K562 (cell line): ENCODE data around the gene LGALS7. TPM values are rescaled to one million over a fixed set of nuclear protein-coding genes. Genes with fewer than 3 reads are reported as not detected.

Experiments
- CTCF ChIP-seq, 3 experiments: IDR thresholded peaks in 2 of 3; conservative IDR thresholded peaks in 1 of 3; 2 replicates each; pipeline ENCODE4 v1.5.1; 2011 to 2012; ENCODE audit warnings: low read length in 3 of 3, mild to moderate bottlenecking in 3 of 3, control low read depth in 2 of 3, improper control_type of control experiment in 1 of 3, inconsistent platforms in 1 of 3, low read depth in 1 of 3, mixed read lengths in 1 of 3, moderate library complexity in 1 of 3; ENCODE audit not compliant: insufficient read depth in 2 of 3
- DEAF1 ChIP-seq: fragments of 450-650 bp; formaldehyde crosslinking; IDR thresholded peaks from 2 replicates; pipeline ENCODE4 v1.4.0; 2020; ENCODE audit warnings: mild to moderate bottlenecking, moderate library complexity
- E2F3 ChIP-seq: fragments of 250-450 bp; sonication (Bioruptor Pico); IDR thresholded peaks from 2 replicates; pipeline ENCODE4 v1.4.0; 2020; ENCODE audit warnings: mild to moderate bottlenecking
- E2F6 ChIP-seq, 2 experiments: IDR thresholded peaks; 2 replicates each; pipeline ENCODE4 v1.6.1; 2011; ENCODE audit warnings: borderline replicate concordance in 1 of 2, control low read depth in 1 of 2, low read depth in 1 of 2, low read length in 1 of 2, mild to moderate bottlenecking in 1 of 2, mixed read lengths in 1 of 2, moderate library complexity in 1 of 2; ENCODE audit not compliant: insufficient read depth in 1 of 2, insufficient read length in 1 of 2, poor library complexity in 1 of 2, severe bottlenecking in 1 of 2; ENCODE audit errors: extremely low read depth in 1 of 2
- FOS ChIP-seq: IDR thresholded peaks from 3 replicates; pipeline ENCODE4 v1.6.1; 2011; ENCODE audit not compliant: insufficient read length; ENCODE audit errors: extremely low read depth
- FOXM1 ChIP-seq, 2 experiments: fragments of 450-650 bp in 1 of 2; sonication (generic) in 1 of 2; formaldehyde crosslinking in 1 of 2; IDR thresholded peaks; 2 replicates each; pipeline versions ENCODE4 v1.6.1 to v1.9.0; 2017 to 2022; ENCODE audit warnings: low read depth in 2 of 2, mild to moderate bottlenecking in 2 of 2, missing genetic modification reagents in 1 of 2, moderate library complexity in 1 of 2
- FOXO4 ChIP-seq: fragments of 450-650 bp; formaldehyde crosslinking; IDR thresholded peaks from 2 replicates; pipeline ENCODE4 v1.4.0; 2020; ENCODE audit warnings: mild to moderate bottlenecking, moderate library complexity
- GATA2 ChIP-seq: sonication (generic); formaldehyde crosslinking; IDR thresholded peaks from 2 replicates; pipeline ENCODE4 v1.4.0; 2020; ENCODE audit warnings: mild to moderate bottlenecking, missing genetic modification reagents
- GTF2A2 ChIP-seq: IDR thresholded peaks from 2 replicates; pipeline ENCODE4 v1.6.1; 2016; ENCODE audit warnings: mild to moderate bottlenecking, missing genetic modification characterization, missing compliant biosample characterization
- MEIS2 ChIP-seq: fragments of 450-650 bp; IDR thresholded peaks from 2 replicates; pipeline ENCODE4 v1.6.1; 2014; ENCODE audit warnings: mild to moderate bottlenecking; ENCODE audit not compliant: partially characterized antibody
- NCOR1 ChIP-seq: fragments of 450-650 bp; IDR thresholded peaks from 2 replicates; pipeline ENCODE4 v1.6.1; 2016; ENCODE audit warnings: mild to moderate bottlenecking, moderate library complexity
- NFXL1 ChIP-seq: fragments of 450-650 bp; formaldehyde crosslinking; IDR thresholded peaks from 2 replicates; pipeline ENCODE4 v1.4.0; 2021; ENCODE audit warnings: mild to moderate bottlenecking
- NRF1 ChIP-seq, 2 experiments: fragments of 450-650 bp; IDR thresholded peaks in 1 of 2; conservative IDR thresholded peaks in 1 of 2; 2 replicates each; pipeline ENCODE4 v1.6.1; 2014; ENCODE audit warnings: mild to moderate bottlenecking in 2 of 2
- PHB2 ChIP-seq: fragments of 450-650 bp; IDR thresholded peaks from 2 replicates; pipeline ENCODE4 v1.6.1; 2017; ENCODE audit warnings: low read depth
- PHF8 ChIP-seq: fragments of 200-600 bp; sonication (generic); IDR thresholded peaks from 2 replicates; pipeline ENCODE4 v1.6.1; 2012; ENCODE audit warnings: mixed run types, mild to moderate bottlenecking, inconsistent platforms, low read length, moderate library complexity, borderline replicate concordance
- POLR2B ChIP-seq: fragments of 450-650 bp; IDR thresholded peaks from 2 replicates; pipeline ENCODE4 v1.6.1; 2018; ENCODE audit warnings: low read depth; ENCODE audit not compliant: partially characterized antibody
- RCOR1 ChIP-seq, 2 experiments: IDR thresholded peaks; 2 replicates each; pipeline ENCODE4 v1.6.1; 2012; ENCODE audit warnings: low read depth in 2 of 2, low read length in 2 of 2, borderline replicate concordance in 1 of 2, improper control_type of control experiment in 1 of 2
- TEAD4 ChIP-seq, 2 experiments: sonication (generic) in 1 of 2; formaldehyde crosslinking in 1 of 2; IDR thresholded peaks; 2 replicates each; pipeline versions ENCODE4 v1.6.1 to v1.8.0; 2012 to 2022; ENCODE audit warnings: borderline replicate concordance in 1 of 2, inconsistent platforms in 1 of 2, low read length in 1 of 2, mild to moderate bottlenecking in 1 of 2, missing genetic modification reagents in 1 of 2
- TRIM28 ChIP-seq: fragments of 450-650 bp; IDR thresholded peaks from 2 replicates; pipeline ENCODE4 v1.6.1; 2017
- ZNF707 ChIP-seq: fragments of 250-450 bp; sonication (Bioruptor Pico); conservative IDR thresholded peaks from 2 replicates; pipeline ENCODE4 v1.8.0; 2022; ENCODE audit warnings: inconsistent platforms, mild to moderate bottlenecking, moderate library complexity
- ZNF75A ChIP-seq: fragments of 450-650 bp; formaldehyde crosslinking; IDR thresholded peaks from 2 replicates; pipeline ENCODE4 v1.4.0; 2020; ENCODE audit warnings: mild to moderate bottlenecking
- polyA plus RNA-seq, 8 experiments: library from polyadenylated mRNA; depleted of rRNA in 4 of 8; stranded (reverse) in 5 of 8; unstranded in 3 of 8; fragments of >200 nt; fragmentation: Nextera tagmentation in 2 of 8; fragmentation: Illumina TruSeq in 1 of 8; extraction: Ambion mirVana in 2 of 8; extraction: Trizol in 1 of 8; gene quantifications; 2 replicates each; pipeline versions ENCODE4 v1.2.1 to v1.2.3, GENCODE V29; 2011 to 2014; ENCODE audit warnings: inconsistent platforms in 1 of 8, missing spikeins in 1 of 8
- total RNA-seq, 7 experiments: library from RNA; depleted of rRNA in 6 of 7; stranded (reverse); fragments of >200 nt in 6 of 7; fragmentation: Illumina TruSeq in 2 of 7; extraction: Trizol in 2 of 7; gene quantifications; 2 replicates each; pipeline versions ENCODE4 v1.2.1 to v1.2.3, GENCODE V29; 2011 to 2021; ENCODE audit warnings: low replicate concordance in 1 of 7

Gene LGALS7
- total and polyA plus RNA-seq, 9 of the 15 experiments (the other 6 are each of a cell fraction or from before 2014, with no cell fraction given), result not detected

GRCh38 chr19:38736413-38737280 lies 36.7 kb downstream of the LGALS7 start (continued):
- TF ChIP-seq TEAD4 (IDR thresholded peaks at IDR 0.05; ENCODE audit: low read length) (no peak), TEAD4 (CRISPR knock-in tag; IDR thresholded peaks at IDR 0.05; ENCODE audit: borderline replicate concordance) (no peak), NFXL1 (no peak), MEIS2 (no peak), GTF2A2 (no peak), NRF1 (conservative IDR thresholded peaks at IDR 0.05 in 1 of 2, IDR thresholded peaks at IDR 0.05 in 1 of 2) (no peak), CTCF (IDR thresholded peaks at IDR 0.05 in 2 of 3, conservative IDR thresholded peaks at IDR 0.05 in 1 of 3; ENCODE audit: insufficient read depth in 2 of 3, low read depth in 1 of 3, low read length in 3 of 3) (no peak), PHF8 (peak; percentile 21; the same call in 1 of the 2 replicates), DEAF1 (CRISPR knock-in tag) (no peak), PHB2 (0 out of 2 replicates have a peak, but pooled peaks have one; percentile 43), RCOR1 (IDR thresholded peaks at IDR 0.05; ENCODE audit: borderline replicate concordance in 1 of 2, low read depth in 2 of 2, low read length in 2 of 2) (no peak), TRIM28 (no peak), E2F6 (IDR thresholded peaks at IDR 0.05; ENCODE audit: borderline replicate concordance in 1 of 2, extremely low read depth in 1 of 2, insufficient read depth in 1 of 2, insufficient read length in 1 of 2, low read depth in 1 of 2, low read length in 1 of 2, poor library complexity in 1 of 2, severe bottlenecking in 1 of 2) (peak; percentile 39 to 87), FOS (no peak), POLR2B (peak; percentile 25), ZNF75A (CRISPR knock-in tag) (no peak), FOXM1 (IDR thresholded peaks at IDR 0.05; ENCODE audit: low read depth) (no peak), FOXM1 (CRISPR knock-in tag; IDR thresholded peaks at IDR 0.05; ENCODE audit: low read depth) (no peak), NCOR1 (no peak), GATA2 (CRISPR knock-in tag) (no peak), ZNF707 (CRISPR knock-in tag) (no peak), FOXO4 (CRISPR knock-in tag) (no peak), E2F3 (CRISPR knock-in tag) (no peak)
